Endothelial cell of umbilical vein (primary cell): ENCODE measurements around the gene RSPH1. TPM values are rescaled to one million over a fixed set of nuclear protein-coding genes. Genes with fewer than 3 reads are reported as not detected.

Experiments
- BruUV-seq: library from RNA; stranded (reverse); fragments of 400-500 nt; replicated peaks from 2 replicates; lab custom pipeline; 2021; lab: Mats Ljungman, UMichigan
- CTCF ChIA-PET: fragments of 300-600, 350-600 bp; sonication (Branson Sonifier 250); formaldehyde crosslinking; loops from one replicate; lab custom pipeline; 2021; ENCODE audit warnings: antibody characterized with exemption, inconsistent platforms; lab: Charles Lee
- POLR2A ChIA-PET: fragments of 300-600, 350-600 bp; sonication (Branson Sonifier 250); formaldehyde crosslinking; loops from one replicate; lab custom pipeline; 2021; ENCODE audit warnings: antibody characterized with exemption, inconsistent platforms; lab: Charles Lee
- DNase-seq: peaks from one replicate; pipeline ENCODE4 v3.0.0-alpha.2; 2011; ENCODE audit warnings: low read depth, low spot score
- FAIRE-seq: peaks from 2 replicates; lab custom pipeline; 2011; peaks lifted over from hg19 to GRCh38; lab: Jason Lieb, UNC
- H2AFZ ChIP-seq: 2 replicates; pipeline ENCODE4 v1.6.0; 2012; ENCODE audit warnings: low read depth, low read length, control low read depth, inconsistent platforms
- H3K27ac ChIP-seq: 2 replicates; pipeline ENCODE4 v1.5.1; 2011; ENCODE audit warnings: low read depth, mild to moderate bottlenecking, control low read depth, low read length, moderate library complexity; ENCODE audit not compliant: insufficient read depth
- H3K27me3 ChIP-seq, 2 experiments: 2 replicates each; pipeline versions ENCODE4 v1.6.0 to v1.6.1; 2011; ENCODE audit warnings: low read length in 2 of 2, mixed read lengths in 1 of 2; ENCODE audit not compliant: control insufficient read depth in 2 of 2, insufficient read depth in 2 of 2
- H3K36me3 ChIP-seq, 2 experiments: 2 replicates in 1 of 2; 3 replicates in 1 of 2; pipeline ENCODE4 v1.5.1; 2011; ENCODE audit warnings: low read length in 2 of 2, mild to moderate bottlenecking in 1 of 2, moderate library complexity in 1 of 2; ENCODE audit not compliant: control insufficient read depth in 2 of 2, insufficient read depth in 2 of 2; ENCODE audit errors: extremely low read depth in 1 of 2
- H3K4me1 ChIP-seq: 3 replicates; pipeline ENCODE4 v1.5.1; 2011; ENCODE audit warnings: mild to moderate bottlenecking, low read length; ENCODE audit not compliant: control insufficient read depth, insufficient read depth; ENCODE audit errors: extremely low read depth
- H3K4me2 ChIP-seq: 2 replicates; pipeline ENCODE4 v1.6.1; 2011; ENCODE audit warnings: low read length, control low read depth, mixed read lengths; ENCODE audit not compliant: insufficient read depth
- H3K4me3 ChIP-seq, 3 experiments: fragments of 200-600 bp in 1 of 3; sonication (generic), shearing (Covaris generic) in 1 of 3; replicated peaks in 1 of 3; 2 replicates each; pipeline ENCODE4 v1.5.1; 2011 to 2016; ENCODE audit warnings: control low read depth in 3 of 3, low read length in 3 of 3, mild to moderate bottlenecking in 2 of 3, inconsistent platforms in 1 of 3, low read depth in 1 of 3, moderate library complexity in 1 of 3; ENCODE audit not compliant: insufficient read depth in 1 of 3
- H3K79me2 ChIP-seq: 2 replicates; pipeline ENCODE4 v1.6.0; 2012; ENCODE audit warnings: low read length, inconsistent platforms; ENCODE audit not compliant: control insufficient read depth, insufficient read depth
- H3K9ac ChIP-seq: replicated peaks from 2 replicates; pipeline ENCODE3; 2011; ENCODE audit warnings: low read length, control low read depth; ENCODE audit not compliant: insufficient read depth; ENCODE audit errors: extremely low read depth
- H3K9me1 ChIP-seq: replicated peaks from 3 replicates; pipeline ENCODE4 v1.6.0; 2011; ENCODE audit warnings: mild to moderate bottlenecking, low read length; ENCODE audit not compliant: control insufficient read depth, insufficient read depth; ENCODE audit errors: extremely low read depth
- H3K9me3 ChIP-seq: replicated peaks from 2 replicates; pipeline ENCODE4 v1.5.1; 2012; ENCODE audit warnings: low read length, inconsistent platforms; ENCODE audit not compliant: control insufficient read depth, insufficient read depth
- H4K20me1 ChIP-seq: replicated peaks from 2 replicates; pipeline ENCODE3; 2011; ENCODE audit warnings: mild to moderate bottlenecking, low read length; ENCODE audit not compliant: control insufficient read depth, insufficient read depth; ENCODE audit errors: extremely low read depth
- EZH2 ChIP-seq: IDR thresholded peaks from 2 replicates; pipeline ENCODE4 v1.6.1; 2012; ENCODE audit warnings: borderline replicate concordance, low read depth, mild to moderate bottlenecking, moderate library complexity, low read length, inconsistent platforms; ENCODE audit not compliant: severe bottlenecking
- FOS ChIP-seq: IDR thresholded peaks from 2 replicates; pipeline ENCODE4 v1.6.1; 2011; ENCODE audit warnings: mild to moderate bottlenecking, low read length, moderate library complexity, borderline replicate concordance; ENCODE audit not compliant: insufficient read depth
- GATA2 ChIP-seq: IDR thresholded peaks from 2 replicates; pipeline ENCODE4 v1.7.0; 2011; ENCODE audit warnings: low read depth, mild to moderate bottlenecking, moderate library complexity, mixed read lengths, low read length; ENCODE audit not compliant: insufficient read length, insufficient read depth
- JUN ChIP-seq: IDR thresholded peaks from 2 replicates; pipeline ENCODE4 v1.6.1; 2011; ENCODE audit warnings: borderline replicate concordance, low read depth; ENCODE audit not compliant: insufficient read length, insufficient read depth
- MYC ChIP-seq: IDR thresholded peaks from one replicate; pipeline ENCODE4 v1.6.1; 2011; ENCODE audit warnings: mild to moderate bottlenecking, low read depth, low read length
- POLR2A ChIP-seq: IDR thresholded peaks from 2 replicates; pipeline ENCODE4 v1.6.1; 2012; ENCODE audit warnings: low read depth, mild to moderate bottlenecking, control low read depth, low read length
- POLR2AphosphoS5 ChIP-seq: IDR thresholded peaks from 2 replicates; pipeline ENCODE4 v1.6.1; 2012; ENCODE audit warnings: low read depth, mild to moderate bottlenecking, control low read depth, low read length, moderate library complexity; ENCODE audit not compliant: insufficient read depth
- dilution Hi-C: fragments of 300-500 bp; cut with MboI; formaldehyde crosslinking; loops from one replicate; pipeline ENCODE4 v1.15.0; 2019; ENCODE audit warnings: low sequenced_read_pairs; ENCODE audit not compliant: extremely low pct_ligation_motif_present
- intact Hi-C: fragments of 100-400 bp; cut with micrococcal nuclease; formaldehyde crosslinking; loops from one replicate; pipeline ENCODE4 v1.10.0; 2022
- polyA plus RNA-seq, 4 experiments: library from polyadenylated mRNA; depleted of rRNA in 3 of 4; stranded (reverse) in 3 of 4; unstranded in 1 of 4; fragments of >200 nt; gene quantifications; 2 replicates each; pipeline versions ENCODE4 v1.2.1 to v1.2.3, GENCODE V29; 2011 to 2012; ENCODE audit warnings: missing spikeins in 1 of 4
- total RNA-seq: library from RNA; stranded (reverse); gene quantifications from 2 replicates; pipeline ENCODE4 v1.2.3, GENCODE V29; 2021
- TF ChIP-seq, protein P1 (sequence below): IDR thresholded peaks from 2 replicates; pipeline ENCODE4 v1.6.1; 2011; ENCODE audit not compliant: insufficient read depth, insufficient read length
- TF ChIP-seq, protein P2 (sequence below), 2 donors: IDR thresholded peaks; 1 replicate in 1 of 2; 2 replicates in 1 of 2; pipeline ENCODE4 v1.5.1; 2011; ENCODE audit warnings: low read length in 2 of 2, mild to moderate bottlenecking in 2 of 2, moderate library complexity in 2 of 2, control low read depth in 1 of 2, inconsistent platforms in 1 of 2, low read depth in 1 of 2; ENCODE audit not compliant: insufficient read depth in 1 of 2; ENCODE audit errors: extremely low read depth in 1 of 2

The RSPH1 gene
- total and polyA plus RNA-seq, 2 donors (not counting 3 experiments of a cell fraction or from before 2014, with no cell fraction given): 0.08 TPM; not detected in 1

DNA sequence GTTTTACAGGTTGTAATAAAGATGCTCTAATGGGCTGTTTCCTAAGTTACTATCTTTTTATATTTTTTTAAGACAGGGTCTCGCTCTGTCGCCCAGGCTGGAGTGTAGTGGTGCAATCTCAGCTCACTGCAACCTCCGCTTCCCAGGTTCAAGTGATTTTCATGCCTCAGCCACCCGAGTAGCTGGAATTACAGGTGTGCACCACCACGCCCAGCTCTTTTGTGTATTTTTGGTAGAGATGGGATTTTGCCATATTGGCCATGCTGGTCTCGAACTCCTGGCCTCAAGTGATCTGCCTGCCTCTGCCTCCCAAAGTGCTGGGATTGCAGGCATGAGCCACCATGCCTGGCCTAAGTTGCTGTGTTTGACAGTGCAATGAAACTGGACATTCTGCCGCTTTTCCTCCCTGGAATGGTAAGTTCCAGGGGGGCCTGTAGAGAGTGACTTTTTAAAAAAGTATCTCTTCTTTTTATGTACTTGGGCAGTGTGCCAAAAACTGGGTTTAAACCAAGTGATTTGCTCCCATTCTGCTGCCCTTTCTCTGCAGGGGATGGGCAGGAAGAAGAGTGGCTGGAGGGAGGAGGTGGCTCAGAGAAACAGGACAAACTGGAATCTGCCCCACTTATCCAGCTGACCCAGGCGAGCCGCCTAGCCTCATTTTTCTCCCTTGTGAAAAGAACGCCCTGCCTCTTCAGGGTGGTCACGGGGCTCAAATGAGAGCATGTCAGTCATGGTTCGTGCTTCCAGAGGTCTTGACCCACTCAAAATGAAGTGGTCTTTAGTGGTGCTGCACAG lies 19.9 kb upstream of the RSPH1 start:
- no peak for TF ChIP-seq JUN
- TF ChIP-seq POLR2AphosphoS5: no peak
- no peak for TF ChIP-seq MYC
- no peak for TF ChIP-seq POLR2A
- TF ChIP-seq, protein P1, sequence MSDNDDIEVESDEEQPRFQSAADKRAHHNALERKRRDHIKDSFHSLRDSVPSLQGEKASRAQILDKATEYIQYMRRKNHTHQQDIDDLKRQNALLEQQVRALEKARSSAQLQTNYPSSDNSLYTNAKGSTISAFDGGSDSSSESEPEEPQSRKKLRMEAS: no peak
- TF ChIP-seq EZH2: no peak
- TF ChIP-seq, protein P2, sequence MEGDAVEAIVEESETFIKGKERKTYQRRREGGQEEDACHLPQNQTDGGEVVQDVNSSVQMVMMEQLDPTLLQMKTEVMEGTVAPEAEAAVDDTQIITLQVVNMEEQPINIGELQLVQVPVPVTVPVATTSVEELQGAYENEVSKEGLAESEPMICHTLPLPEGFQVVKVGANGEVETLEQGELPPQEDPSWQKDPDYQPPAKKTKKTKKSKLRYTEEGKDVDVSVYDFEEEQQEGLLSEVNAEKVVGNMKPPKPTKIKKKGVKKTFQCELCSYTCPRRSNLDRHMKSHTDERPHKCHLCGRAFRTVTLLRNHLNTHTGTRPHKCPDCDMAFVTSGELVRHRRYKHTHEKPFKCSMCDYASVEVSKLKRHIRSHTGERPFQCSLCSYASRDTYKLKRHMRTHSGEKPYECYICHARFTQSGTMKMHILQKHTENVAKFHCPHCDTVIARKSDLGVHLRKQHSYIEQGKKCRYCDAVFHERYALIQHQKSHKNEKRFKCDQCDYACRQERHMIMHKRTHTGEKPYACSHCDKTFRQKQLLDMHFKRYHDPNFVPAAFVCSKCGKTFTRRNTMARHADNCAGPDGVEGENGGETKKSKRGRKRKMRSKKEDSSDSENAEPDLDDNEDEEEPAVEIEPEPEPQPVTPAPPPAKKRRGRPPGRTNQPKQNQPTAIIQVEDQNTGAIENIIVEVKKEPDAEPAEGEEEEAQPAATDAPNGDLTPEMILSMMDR (IDR thresholded peaks at IDR 0.05; ENCODE audit: extremely low read depth in 1 of 2, insufficient read depth in 1 of 2, low read depth in 1 of 2, low read length in 2 of 2): no peak
- TF ChIP-seq GATA2: no peak
- no peak for TF ChIP-seq FOS
- CTCF ChIA-PET: no interaction called here
- Histone ChIP-seq H4K20me1 (no peaks in the 10 kb centered on the region), H3K9me1 (no peaks in the 10 kb centered on the region), H2AFZ (no peak overlapping the region), H3K4me2 (no peak overlapping the region), H3K4me3 (no peak overlapping the region), H3K27me3 (no peaks in the 10 kb centered on the region), H3K9me3 (no peaks in the 10 kb centered on the region), H3K36me3 (peaks cover 0 to 2% of the 10 kb centered on the region in 2 experiments), H3K27ac (no peak overlapping the region), H3K79me2 (no peaks in the 10 kb centered on the region), H3K4me1 (peaks cover 5% of the 10 kb centered on the region), H3K9ac (no peak overlapping the region)
- BruUV-seq: no TSS peak
- dilution Hi-C loops (no loop called here), intact Hi-C loops (no loop called here)
- POLR2A ChIA-PET: no interaction called here
- no peak for FAIRE-seq
- no peak for DNase-seq
